Dermis lymphatic vessel endothelial cell (primary cell): ENCODE measurements around the gene MCCC2. TPM values are rescaled to one million over a fixed set of nuclear protein-coding genes. Genes with fewer than 3 reads are reported as not detected.

Experiments
- total RNA-seq: library from RNA; depleted of rRNA; stranded (reverse); fragments of >200 nt; gene quantifications from 2 replicates; pipeline ENCODE4 v1.2.1, GENCODE V29; 2014

Gene MCCC2
- 19.7 and 32.0 TPM in 2 replicates for total RNA-seq

DNA sequence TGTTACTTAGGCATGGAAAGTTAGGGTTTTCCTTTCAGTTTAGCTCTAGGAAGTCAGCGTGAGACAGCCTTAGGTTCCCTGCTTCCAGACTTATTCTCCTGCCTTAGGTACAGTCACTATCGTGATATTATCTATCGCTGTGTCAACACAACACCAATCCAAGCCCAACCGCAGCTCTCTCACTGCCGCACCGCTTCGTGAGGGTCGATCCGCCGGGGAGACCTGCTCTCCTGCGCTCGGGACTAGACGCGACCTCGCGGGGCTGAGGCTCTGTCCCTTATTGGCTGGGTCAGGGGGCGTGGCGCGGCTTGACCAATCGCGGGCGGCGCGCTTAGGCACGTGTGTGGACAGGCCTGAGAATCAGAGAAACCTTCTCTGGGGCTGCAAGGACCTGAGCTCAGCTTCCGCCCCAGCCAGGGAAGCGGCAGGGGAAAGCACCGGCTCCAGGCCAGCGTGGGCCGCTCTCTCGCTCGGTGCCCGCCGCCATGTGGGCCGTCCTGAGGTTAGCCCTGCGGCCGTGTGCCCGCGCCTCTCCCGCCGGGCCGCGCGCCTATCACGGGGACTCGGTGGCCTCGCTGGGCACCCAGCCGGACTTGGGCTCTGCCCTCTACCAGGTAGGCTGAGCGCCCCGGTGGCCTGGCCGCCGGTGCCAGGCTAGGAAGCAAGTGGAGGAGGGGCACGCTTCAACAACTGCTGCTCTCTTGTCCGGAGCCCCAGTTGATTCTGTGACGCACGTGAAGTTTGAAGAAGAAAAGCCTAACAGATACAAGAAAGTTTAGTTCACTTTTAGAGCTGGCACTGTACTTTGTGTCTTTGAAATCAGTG is at the start of gene MCCC2:
Gene MCCC2, plus strand, starts transcription at position 400 of the 825 bp plus-strand sequence. Its CDS starts 86 bp downstream, at position 486.

Other genes with a start within 250 kb of the MCCC2 start
- gene BDP1, start 131.7 kb upstream of the MCCC2 start, total RNA-seq, result 18.6 and 24.8 TPM in 2 replicates
- not detected in 2 replicates for gene CARTPT, start 131.9 kb downstream of the MCCC2 start, total RNA-seq